ENCODE data around the gene SORCS1. TPM values are rescaled to one million over a fixed set of nuclear protein-coding genes. Genes with fewer than 3 reads are reported as not detected.

The SORCS1 gene
- total and polyA plus RNA-seq, 2 donors (not counting 1 experiment from before 2014, with no cell fraction given): not detected

- DNase-seq (no peak), ATAC-seq (ENCODE audit: low read depth) (no peak)
- Histone ChIP-seq H3K27ac (ENCODE audit: low read length in 2 of 2) (no peak overlapping the region), H3K4me1 (ENCODE audit: control insufficient read depth in 2 of 2, insufficient read depth in 2 of 2, low read length in 2 of 2) (no peaks in the 10 kb centered on the region), H3K9ac (ENCODE audit: low read length) (no peak overlapping the region), H3K27me3 (replicated peaks in 1 of 4; ENCODE audit: control extremely low read depth in 1 of 4, control insufficient read depth in 3 of 4, insufficient read depth in 4 of 4, low read length in 3 of 4) (no peaks in the 10 kb centered on the region), H3K9me3 (ENCODE audit: control extremely low read depth in 1 of 3, control insufficient read depth in 2 of 3, insufficient read depth in 1 of 3, low read length in 2 of 3) (peaks cover 0 to 1% (median 0%) of the 10 kb centered on the region in 3 donors), H3K4me2 (replicated peaks; ENCODE audit: low read depth, low read length, poor library complexity, severe bottlenecking) (no peak overlapping the region), H4K20me1 (ENCODE audit: control insufficient read depth, insufficient read depth, low read length, poor library complexity, severe bottlenecking) (no peaks in the 10 kb centered on the region), H3K36me3 (replicated peaks in 1 of 2; ENCODE audit: control extremely low read depth in 1 of 2, control insufficient read depth in 1 of 2, extremely low read depth in 1 of 2, insufficient read depth in 2 of 2, low read length in 1 of 2) (no peaks in the 10 kb centered on the region), H2AFZ (ENCODE audit: insufficient read depth, low read depth, low read length, poor library complexity, severe bottlenecking) (no peak overlapping the region), H3K4me3 (ENCODE audit: control extremely low read depth in 1 of 5, extremely low read depth in 1 of 5, insufficient read depth in 1 of 5, low read depth in 2 of 5, low read length in 4 of 5) (no peak overlapping the region), H3K79me2 (ENCODE audit: control insufficient read depth, insufficient read depth, low read length) (no peaks in the 10 kb centered on the region)
- no peaks in the 10 kb centered on the region for H3K9me3 Mint-ChIP-seq (ENCODE audit: insufficient read depth)
- ChIA-PET CTCF (no interaction called here), POLR2A (no interaction called here)
- intact Hi-C loops (cut with micrococcal nuclease): no loop called here
- no peaks in the 10 kb centered on the region for H3K4me1 Mint-ChIP-seq
- H3K27ac Mint-ChIP-seq: no peak overlapping the region
- no peak overlapping the region for H3K4me3 Mint-ChIP-seq
- no CpG with 5 or more reads among the region's 3 CpGs for WGBS (ENCODE audit: insufficient coverage)
- H3K27me3 Mint-ChIP-seq: no peaks in the 10 kb centered on the region
- TF ChIP-seq EZH2 (IDR thresholded peaks at IDR 0.05; ENCODE audit: borderline replicate concordance, insufficient read depth, low read depth, low read length, poor library complexity, severe bottlenecking): no peak
- TF ChIP-seq, protein P1, sequence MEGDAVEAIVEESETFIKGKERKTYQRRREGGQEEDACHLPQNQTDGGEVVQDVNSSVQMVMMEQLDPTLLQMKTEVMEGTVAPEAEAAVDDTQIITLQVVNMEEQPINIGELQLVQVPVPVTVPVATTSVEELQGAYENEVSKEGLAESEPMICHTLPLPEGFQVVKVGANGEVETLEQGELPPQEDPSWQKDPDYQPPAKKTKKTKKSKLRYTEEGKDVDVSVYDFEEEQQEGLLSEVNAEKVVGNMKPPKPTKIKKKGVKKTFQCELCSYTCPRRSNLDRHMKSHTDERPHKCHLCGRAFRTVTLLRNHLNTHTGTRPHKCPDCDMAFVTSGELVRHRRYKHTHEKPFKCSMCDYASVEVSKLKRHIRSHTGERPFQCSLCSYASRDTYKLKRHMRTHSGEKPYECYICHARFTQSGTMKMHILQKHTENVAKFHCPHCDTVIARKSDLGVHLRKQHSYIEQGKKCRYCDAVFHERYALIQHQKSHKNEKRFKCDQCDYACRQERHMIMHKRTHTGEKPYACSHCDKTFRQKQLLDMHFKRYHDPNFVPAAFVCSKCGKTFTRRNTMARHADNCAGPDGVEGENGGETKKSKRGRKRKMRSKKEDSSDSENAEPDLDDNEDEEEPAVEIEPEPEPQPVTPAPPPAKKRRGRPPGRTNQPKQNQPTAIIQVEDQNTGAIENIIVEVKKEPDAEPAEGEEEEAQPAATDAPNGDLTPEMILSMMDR (IDR thresholded peaks at IDR 0.05): no peak
These were observed 197.1 kb downstream of the SORCS1 start for GRCh38 chr10:106967452-106967851.

DNA sequence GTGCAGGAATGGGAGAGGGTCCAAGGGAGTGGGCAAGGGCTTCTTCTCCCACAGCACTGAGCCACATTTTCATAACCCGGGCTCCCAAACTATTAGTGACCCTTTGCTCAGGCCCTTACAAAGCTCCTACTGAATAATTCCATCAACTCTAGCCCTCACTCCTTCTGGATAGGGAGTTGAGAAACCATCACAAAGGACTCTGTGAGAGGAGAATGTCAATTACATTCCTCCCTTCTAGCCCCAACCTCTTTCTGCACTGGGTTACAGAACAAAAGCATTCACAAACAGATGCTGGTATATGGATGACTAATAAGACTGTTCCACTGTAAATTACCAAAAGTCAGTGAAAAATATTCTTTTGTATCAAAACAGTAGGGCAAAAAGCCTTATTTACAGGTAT lies 203.7 kb downstream of the SORCS1 start:
- intact Hi-C loops (cut with micrococcal nuclease): no loop called here
- Histone ChIP-seq H3K36me3 (replicated peaks in 1 of 2; ENCODE audit: control extremely low read depth in 1 of 2, control insufficient read depth in 1 of 2, extremely low read depth in 1 of 2, insufficient read depth in 2 of 2, low read length in 1 of 2) (no peaks in the 10 kb centered on the region), H3K9ac (ENCODE audit: low read length) (no peak overlapping the region), H3K79me2 (ENCODE audit: control insufficient read depth, insufficient read depth, low read length) (no peaks in the 10 kb centered on the region), H3K4me1 (ENCODE audit: control insufficient read depth in 2 of 2, insufficient read depth in 2 of 2, low read length in 2 of 2) (peaks cover 0 to 14% of the 10 kb centered on the region in 2 donors), H2AFZ (ENCODE audit: insufficient read depth, low read depth, low read length, poor library complexity, severe bottlenecking) (no peak overlapping the region), H3K27ac (ENCODE audit: low read length in 2 of 2) (no peak overlapping the region), H4K20me1 (ENCODE audit: control insufficient read depth, insufficient read depth, low read length, poor library complexity, severe bottlenecking) (no peaks in the 10 kb centered on the region), H3K4me2 (replicated peaks; ENCODE audit: low read depth, low read length, poor library complexity, severe bottlenecking) (no peak overlapping the region), H3K9me3 (ENCODE audit: control extremely low read depth in 1 of 3, control insufficient read depth in 2 of 3, insufficient read depth in 1 of 3, low read length in 2 of 3) (no peaks in the 10 kb centered on the region), H3K4me3 (ENCODE audit: control extremely low read depth in 1 of 5, extremely low read depth in 1 of 5, insufficient read depth in 1 of 5, low read depth in 2 of 5, low read length in 4 of 5) (no peak overlapping the region), H3K27me3 (replicated peaks in 1 of 4; ENCODE audit: control extremely low read depth in 1 of 4, control insufficient read depth in 3 of 4, insufficient read depth in 4 of 4, low read length in 3 of 4) (no peaks in the 10 kb centered on the region)
- H3K27ac Mint-ChIP-seq: no peak overlapping the region
- peaks cover 15% of the 10 kb centered on the region for H3K4me1 Mint-ChIP-seq
- no peak for TF ChIP-seq EZH2 (IDR thresholded peaks at IDR 0.05; ENCODE audit: borderline replicate concordance, insufficient read depth, low read depth, low read length, poor library complexity, severe bottlenecking)
- TF ChIP-seq, protein P1 (IDR thresholded peaks at IDR 0.05): no peak
- DNase-seq: no peak
- ChIA-PET CTCF (no interaction called here), POLR2A (no interaction called here)
- ATAC-seq (ENCODE audit: low read depth): no peak
- H3K4me3 Mint-ChIP-seq: no peak overlapping the region
- no peaks in the 10 kb centered on the region for H3K27me3 Mint-ChIP-seq
- no peaks in the 10 kb centered on the region for H3K9me3 Mint-ChIP-seq (ENCODE audit: insufficient read depth)
- no CpG with 5 or more reads among the region's 1 CpG for WGBS (ENCODE audit: insufficient coverage)
